PC-3 (cell line): Measurements from ENCODE around the gene RNU2-63P.
"Not testable (repeated sequence)": the region's sequence is repeated elsewhere in the genome, so short reads cannot be mapped to it uniquely, and the experiment has no call there.

Experiments
- CTCF ChIP-seq: fragments of 300-600 bp; sonication (generic); conservative IDR thresholded peaks from 2 replicates; pipeline ENCODE4 v1.5.1; 2017; ENCODE audit warnings: antibody characterized with exemption, low read depth, mild to moderate bottlenecking, low read length
- EZH2 ChIP-seq: fragments of 300-600 bp; sonication (generic); IDR thresholded peaks from one replicate; pipeline ENCODE4 v1.6.1; 2017; ENCODE audit warnings: antibody characterized with exemption, mild to moderate bottlenecking, low read length; ENCODE audit not compliant: unreplicated experiment
- EZH2phosphoT487 ChIP-seq: fragments of 300-600 bp; sonication (generic); IDR thresholded peaks from 2 replicates; pipeline ENCODE4 v1.6.1; 2018; ENCODE audit warnings: mild to moderate bottlenecking, antibody characterized with exemption, low read length, borderline replicate concordance

GRCh38 chr2:88000474-88000873, 15.9 kb downstream of the RNU2-63P start:
- not testable (repeated sequence) for TF ChIP-seq CTCF, EZH2, EZH2phosphoT487
